Stimulated activated memory B cell treated with anti-CD40 and anti-IgM and Interleukin-4, amounts not matched to agents 10 μg/mL and 1 μg/mL and 100 μg/mL, for 72 hours (primary cell): Measurements from ENCODE around the gene OR2V2.

Source experiments
- ATAC-seq: fragments of 150-1000 bp; cut with Tn5 transposase; 2 replicates; pipeline ENCODE4 v1.10.0; 2021
- H3K27ac Mint-ChIP-seq: one replicate; pipeline ENCODE4 v1.8.0; 2022; ENCODE audit warnings: mild to moderate bottlenecking, mixed read lengths
- H3K27me3 Mint-ChIP-seq: one replicate; pipeline ENCODE4 v1.8.0; 2022; ENCODE audit warnings: mixed read lengths
- H3K36me3 Mint-ChIP-seq: one replicate; pipeline ENCODE4 v1.8.0; 2022; ENCODE audit warnings: mixed read lengths
- H3K4me1 Mint-ChIP-seq: one replicate; pipeline ENCODE4 v1.8.0; 2022; ENCODE audit warnings: mixed read lengths
- H3K4me3 Mint-ChIP-seq: one replicate; pipeline ENCODE4 v1.8.0; 2022; ENCODE audit warnings: mild to moderate bottlenecking, moderate library complexity, mixed read lengths
- H3K9me3 Mint-ChIP-seq: one replicate; pipeline ENCODE4 v1.8.0; 2022; ENCODE audit warnings: mixed read lengths

Gene OR2V2

DNA sequence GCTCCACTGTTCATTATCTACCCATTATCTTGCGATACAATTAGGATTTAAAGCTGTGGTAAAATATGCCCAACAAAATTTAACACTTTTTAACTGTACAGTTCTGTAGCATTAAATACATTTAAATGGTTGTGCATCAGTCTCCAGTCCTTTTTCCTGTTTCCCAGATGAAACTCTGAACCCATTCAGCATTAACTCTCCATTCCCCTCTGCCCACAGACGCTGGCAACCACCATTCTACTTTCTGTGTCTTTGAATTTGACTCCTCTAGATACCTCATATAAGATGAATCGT lies 60.5 kb downstream of the OR2V2 start:
- Mint-ChIP-seq H3K4me1 (peaks cover 44% of the 10 kb centered on the region), H3K27me3 (peaks cover 17% of the 10 kb centered on the region), H3K4me3 (peak overlapping the region; percentile 82), H3K27ac (peak overlapping the region; percentile 59), H3K9me3 (no peaks in the 10 kb centered on the region), H3K36me3 (no peaks in the 10 kb centered on the region)
- no peak for ATAC-seq
